Measurements from ENCODE around the gene OPRL1. TPM values are rescaled to one million over a fixed set of nuclear protein-coding genes. Genes with fewer than 3 reads are reported as not detected.

Gene OPRL1
- total RNA-seq = under 1 TPM; 0.45 to 0.68 (median 0.52) TPM

- H3K4me3 ChIP-seq = peak within 1 kb of the TSS; percentile 81
- peaks cover 59% of the 10 kb centered on the region for H3K4me1 ChIP-seq
- H3K36me3 ChIP-seq = peaks cover 4% of the 10 kb centered on the region
- no peaks in the 10 kb centered on the region for H3K9me3 ChIP-seq
- WGBS = 8% methylated on average over 17 of the region's 62 CpGs
- TF ChIP-seq POLR2A (IDR thresholded peaks at IDR 0.05) (no peak), EP300 (IDR thresholded peaks at IDR 0.05) (no peak), POLR2AphosphoS5 (IDR thresholded peaks at IDR 0.05) (no peak), CTCF (IDR thresholded peaks at IDR 0.05) (no peak)
- peaks cover 16% of the 10 kb centered on the region for H3K27me3 ChIP-seq
- peak within 1 kb of the TSS; percentile 76 for H3K27ac ChIP-seq
- DNase-seq (ENCODE audit: low spot score in 2 of 2) = no peak
Measured at GRCh38 chr20:64080013-64080812, at the start of gene OPRL1. TSS of gene OPRL1 (plus strand) at chr20:64080082. CDS start at chr20:64092721, 12,639 bp downstream.

- no peaks in the 10 kb centered on the region for H3K4me1 ChIP-seq
- TF ChIP-seq CTCF (IDR thresholded peaks at IDR 0.05) (no peak), POLR2A (IDR thresholded peaks at IDR 0.05) (no peak), EP300 (IDR thresholded peaks at IDR 0.05) (no peak), POLR2AphosphoS5 (IDR thresholded peaks at IDR 0.05) (no peak)
- H3K27me3 ChIP-seq = no peaks in the 10 kb centered on the region
- H3K4me3 ChIP-seq = no peak overlapping the region
- 83% methylated on average over 19 of the region's 20 CpGs for WGBS
- no peak for DNase-seq (ENCODE audit: low spot score in 2 of 2)
- no peak overlapping the region for H3K27ac ChIP-seq
- peaks cover 91% of the 10 kb centered on the region for H3K36me3 ChIP-seq
- no peaks in the 10 kb centered on the region for H3K9me3 ChIP-seq
Measured at GRCh38 chr20:64030371-64031134, 49.3 kb upstream of the OPRL1 start.

GRCh38 chr20:64031822-64032314, 48.0 kb upstream of the OPRL1 start:
- peaks cover 78% of the 10 kb centered on the region for H3K36me3 ChIP-seq
- no peaks in the 10 kb centered on the region for H3K27me3 ChIP-seq
- DNase-seq (ENCODE audit: low spot score in 2 of 2) = no peak
- H3K4me3 ChIP-seq = no peak overlapping the region
- H3K27ac ChIP-seq = no peak overlapping the region
- no peak for TF ChIP-seq POLR2AphosphoS5 (IDR thresholded peaks at IDR 0.05)
- no peak for TF ChIP-seq EP300 (IDR thresholded peaks at IDR 0.05)
- TF ChIP-seq POLR2A (IDR thresholded peaks at IDR 0.05) = no peak
- TF ChIP-seq CTCF (IDR thresholded peaks at IDR 0.05) = no peak
- H3K9me3 ChIP-seq = no peaks in the 10 kb centered on the region
- H3K4me1 ChIP-seq = no peaks in the 10 kb centered on the region
- WGBS = 91% methylated on average over 19 of the region's 19 CpGs

GRCh38 chr20:64032706-64033624, 46.9 kb upstream of the OPRL1 start:
- TF ChIP-seq EP300 (IDR thresholded peaks at IDR 0.05) = no peak
- no peak for TF ChIP-seq CTCF (IDR thresholded peaks at IDR 0.05)
- no peak for TF ChIP-seq POLR2A (IDR thresholded peaks at IDR 0.05)
- TF ChIP-seq POLR2AphosphoS5 (IDR thresholded peaks at IDR 0.05) = no peak
- peaks cover 5% of the 10 kb centered on the region for H3K27me3 ChIP-seq
- no peak overlapping the region for H3K27ac ChIP-seq
- H3K4me3 ChIP-seq = no peak overlapping the region
- peaks cover 6% of the 10 kb centered on the region for H3K4me1 ChIP-seq
- H3K9me3 ChIP-seq = no peaks in the 10 kb centered on the region
- DNase-seq (ENCODE audit: low spot score in 2 of 2) = no peak
- 88% methylated on average over 22 of the region's 31 CpGs for WGBS
- H3K36me3 ChIP-seq = peaks cover 67% of the 10 kb centered on the region

Measured in suprapubic skin (tissue), 4 donors.